ENCODE measurements around the gene ADORA2A.

Gene ADORA2A

DNA sequence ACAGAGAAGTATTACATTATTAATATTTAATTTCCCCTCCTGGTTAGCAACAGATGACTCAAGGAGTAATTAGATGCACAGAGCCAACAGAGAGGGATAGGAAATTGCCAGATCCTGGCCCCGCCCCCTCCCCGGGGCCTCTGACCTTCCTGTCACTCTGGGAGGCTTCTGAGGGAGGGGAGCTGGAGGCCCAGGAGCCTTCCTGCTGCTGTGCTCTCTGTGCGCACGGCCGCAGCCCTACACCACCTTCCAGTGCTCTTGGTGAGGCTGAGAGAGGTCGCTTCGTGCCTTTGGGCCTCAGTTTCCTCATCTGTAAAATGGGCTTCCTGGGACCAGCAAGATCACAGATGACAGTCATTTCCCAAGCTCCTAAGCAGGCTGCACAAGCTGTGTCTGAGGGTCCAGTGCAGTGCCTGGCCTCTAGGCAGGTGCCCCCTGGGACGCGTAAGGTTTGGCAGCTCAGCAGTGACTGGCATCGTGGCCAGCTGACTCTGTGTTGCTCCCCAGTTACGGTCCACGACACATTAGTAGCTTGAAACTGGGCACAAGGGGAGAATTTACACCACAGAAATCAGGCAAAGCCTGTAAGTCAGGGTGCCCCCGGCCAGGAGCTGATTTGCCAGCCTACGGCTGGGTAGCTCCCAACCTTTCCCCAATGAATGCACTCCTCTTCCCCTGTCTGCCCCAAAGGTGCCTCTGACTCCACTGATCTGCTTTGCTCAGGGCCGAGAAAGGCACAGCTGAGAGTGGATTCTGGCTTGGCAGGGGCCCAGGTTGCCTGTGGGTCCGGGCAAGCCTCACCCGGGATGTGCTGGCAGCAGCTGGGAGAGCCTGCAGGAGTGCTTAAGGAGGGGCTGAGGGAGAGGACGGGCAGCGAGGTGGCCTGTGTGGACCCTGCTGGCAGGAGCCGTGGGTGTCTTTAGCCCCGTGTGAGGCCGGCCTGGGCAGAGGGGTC lies 2.3 kb downstream of the ADORA2A start:
- Mint-ChIP-seq H3K4me3 (peak overlapping the region; percentile 90 to 93), H3K9me3 (no peaks in the 10 kb centered on the region), H3K27me3 (no peaks in the 10 kb centered on the region), H3K4me1 (peaks cover 78 to 96% of the 10 kb centered on the region in 2 donors), H3K27ac (peak overlapping the region; percentile 97), H3K36me3 (peaks cover 16 to 26% of the 10 kb centered on the region in 2 donors)
- no peak for ATAC-seq (replicated peaks)
- no peak for DNase-seq

DNA sequence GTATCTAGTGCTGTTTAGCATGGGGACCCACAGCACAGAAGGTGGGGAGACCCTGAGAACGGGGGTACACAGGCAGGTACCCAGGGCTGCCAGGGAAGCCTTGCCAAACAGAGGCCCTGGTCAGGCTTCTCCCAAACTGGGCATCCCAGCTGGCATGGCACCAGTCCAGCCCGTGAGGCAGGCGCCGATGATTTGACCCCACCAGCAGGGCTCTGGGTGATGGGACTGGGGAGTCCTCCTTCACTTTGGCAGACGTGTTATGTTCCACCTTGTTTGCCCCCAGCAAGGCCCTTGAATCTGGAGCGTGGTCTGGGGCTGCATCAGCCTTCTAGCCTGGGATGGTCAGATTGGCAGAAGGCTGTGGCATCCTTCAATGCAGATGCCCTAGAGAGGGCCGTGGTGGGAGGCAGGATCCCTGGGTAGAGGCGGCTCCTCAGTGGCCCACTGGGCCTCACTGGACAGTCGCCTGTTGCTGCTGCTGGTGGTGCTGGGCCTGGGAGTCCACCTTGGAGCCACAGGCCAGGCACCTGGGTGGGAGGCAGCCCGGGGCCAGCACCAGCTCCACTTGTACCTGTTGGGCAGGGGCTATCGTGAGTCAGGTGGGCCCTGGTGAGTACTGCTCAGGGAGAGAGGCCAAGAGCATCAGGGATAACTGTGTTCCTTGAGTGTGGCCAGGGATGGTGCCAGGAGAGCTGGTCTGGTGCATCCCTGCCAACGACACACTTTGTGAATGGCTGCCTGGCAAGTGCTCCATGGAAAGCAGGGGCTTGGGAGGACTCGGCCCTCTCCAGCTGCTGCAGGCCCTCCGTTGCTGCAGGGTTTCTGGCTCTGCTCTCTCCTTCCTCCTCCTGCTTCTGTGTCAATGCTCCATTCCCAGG lies 3.3 kb downstream of the ADORA2A start:
- Mint-ChIP-seq H3K27ac (peak overlapping the region; percentile 94), H3K9me3 (no peaks in the 10 kb centered on the region), H3K36me3 (peaks cover 16 to 29% of the 10 kb centered on the region in 2 donors), H3K4me1 (peaks cover 84 to 100% of the 10 kb centered on the region in 2 donors), H3K4me3 (peak overlapping the region in 1 of 2 donors; percentile 74), H3K27me3 (no peaks in the 10 kb centered on the region)
- ATAC-seq (replicated peaks): no peak
- no peak for DNase-seq

DNA sequence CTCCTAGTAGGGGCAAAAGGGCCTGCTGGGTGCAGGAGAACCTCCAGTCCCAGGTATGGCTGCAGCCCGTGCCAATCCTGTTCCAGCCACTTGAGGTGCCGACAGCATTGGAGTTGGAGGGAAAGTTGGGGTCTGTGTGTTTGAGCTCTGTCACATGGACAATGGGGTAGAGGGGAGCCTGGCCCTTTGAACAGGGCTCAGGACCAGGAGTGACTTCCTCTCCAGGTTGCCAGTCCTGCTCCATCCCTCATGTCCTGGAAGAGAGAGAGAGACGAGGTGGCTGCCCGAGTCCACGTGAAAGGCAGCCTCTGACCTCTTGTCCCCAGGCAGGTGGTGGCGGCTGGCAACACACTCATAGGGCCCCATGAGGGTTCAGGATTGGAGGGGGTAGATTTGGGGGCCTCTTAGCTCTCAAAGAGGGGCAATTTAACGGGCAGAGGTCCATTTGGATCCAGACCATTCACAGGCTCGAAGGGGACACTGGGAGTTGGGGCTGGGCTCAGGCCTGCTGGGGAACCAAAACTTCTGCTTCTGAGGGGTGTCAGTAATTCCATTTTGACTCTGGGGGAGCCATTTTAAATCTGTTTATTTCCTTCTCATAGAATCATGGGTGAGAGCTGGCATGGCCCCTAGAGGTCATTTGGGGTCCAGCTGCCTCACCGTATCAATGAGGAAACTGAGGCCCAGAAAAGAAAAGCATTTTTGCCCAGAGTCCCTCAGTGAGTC lies 4.1 kb downstream of the ADORA2A start:
- DNase-seq (no peak), ATAC-seq (replicated peaks) (no peak)
- Mint-ChIP-seq H3K36me3 (peaks cover 18 to 31% of the 10 kb centered on the region in 2 donors), H3K27me3 (no peaks in the 10 kb centered on the region), H3K9me3 (no peaks in the 10 kb centered on the region), H3K27ac (peak overlapping the region; percentile 94), H3K4me1 (peaks cover 82 to 100% of the 10 kb centered on the region in 2 donors), H3K4me3 (peak overlapping the region; percentile 62 to 74)

DNA sequence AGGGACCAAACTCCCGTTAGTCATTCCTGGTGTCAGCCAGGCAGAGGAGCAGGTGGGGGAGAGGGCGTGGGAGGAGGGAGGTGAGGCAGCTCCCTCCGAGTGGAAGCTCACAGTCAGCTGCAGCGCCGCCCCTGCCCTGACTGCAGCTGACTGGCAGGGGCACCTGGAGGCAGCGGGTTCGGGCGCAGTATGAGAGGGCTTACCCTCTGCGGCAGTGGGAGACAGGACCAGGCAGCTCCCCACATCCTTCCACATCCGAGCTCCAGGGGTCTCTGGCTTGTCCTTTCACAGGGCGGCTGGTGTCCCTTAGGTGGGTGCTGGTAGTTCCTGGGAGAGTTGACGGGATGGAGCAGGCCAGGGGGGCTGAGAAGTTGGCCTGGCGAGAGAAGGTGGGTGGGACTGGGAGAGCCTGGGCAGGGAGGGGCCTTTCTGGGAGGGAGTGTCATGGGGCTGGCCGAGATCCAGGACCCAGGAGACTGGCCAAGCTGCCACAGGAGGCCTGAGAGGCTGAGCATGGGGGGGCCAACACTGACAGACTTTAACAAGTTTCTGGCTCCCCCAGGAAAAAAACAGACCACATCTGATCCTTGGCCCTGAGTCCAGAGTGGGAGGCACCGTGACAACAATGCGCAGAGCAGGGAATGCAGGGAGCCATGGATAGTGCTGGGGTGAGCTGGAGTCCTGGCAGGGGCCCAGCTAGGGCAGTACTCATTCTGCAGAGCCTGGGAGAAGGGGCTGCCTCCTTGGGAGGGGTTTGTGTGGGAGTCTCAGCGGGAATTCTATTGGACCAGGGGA lies 4.9 kb downstream of the ADORA2A start:
- Mint-ChIP-seq H3K36me3 (peaks cover 20 to 34% of the 10 kb centered on the region in 2 donors), H3K4me1 (peaks cover 80 to 100% of the 10 kb centered on the region in 2 donors), H3K27ac (peak overlapping the region; percentile 94), H3K27me3 (no peaks in the 10 kb centered on the region), H3K4me3 (peak overlapping the region; percentile 62 to 74), H3K9me3 (no peaks in the 10 kb centered on the region)
- ATAC-seq (replicated peaks): no peak
- DNase-seq: no peak

DNA sequence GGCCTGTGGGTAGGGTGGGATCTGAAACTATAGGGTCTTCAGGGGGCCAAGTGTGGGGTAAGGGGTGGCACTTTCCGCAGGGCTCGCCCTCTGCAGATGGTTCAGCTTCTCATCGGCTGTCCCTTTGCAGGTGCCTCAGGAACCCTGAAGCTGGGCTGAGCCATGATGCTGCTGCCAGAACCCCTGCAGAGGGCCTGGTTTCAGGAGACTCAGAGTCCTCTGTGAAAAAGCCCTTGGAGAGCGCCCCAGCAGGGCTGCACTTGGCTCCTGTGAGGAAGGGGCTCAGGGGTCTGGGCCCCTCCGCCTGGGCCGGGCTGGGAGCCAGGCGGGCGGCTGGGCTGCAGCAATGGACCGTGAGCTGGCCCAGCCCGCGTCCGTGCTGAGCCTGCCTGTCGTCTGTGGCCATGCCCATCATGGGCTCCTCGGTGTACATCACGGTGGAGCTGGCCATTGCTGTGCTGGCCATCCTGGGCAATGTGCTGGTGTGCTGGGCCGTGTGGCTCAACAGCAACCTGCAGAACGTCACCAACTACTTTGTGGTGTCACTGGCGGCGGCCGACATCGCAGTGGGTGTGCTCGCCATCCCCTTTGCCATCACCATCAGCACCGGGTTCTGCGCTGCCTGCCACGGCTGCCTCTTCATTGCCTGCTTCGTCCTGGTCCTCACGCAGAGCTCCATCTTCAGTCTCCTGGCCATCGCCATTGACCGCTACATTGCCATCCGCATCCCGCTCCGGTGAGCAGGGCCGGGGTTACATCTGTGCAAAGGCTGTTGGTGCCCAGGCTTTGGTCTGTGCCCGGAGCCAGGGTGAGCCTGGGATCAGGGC lies 5.8 kb downstream of the ADORA2A start:
- Mint-ChIP-seq H3K27me3 (no peaks in the 10 kb centered on the region), H3K36me3 (peaks cover 20 to 33% of the 10 kb centered on the region in 2 donors), H3K27ac (peak overlapping the region; percentile 94), H3K9me3 (no peaks in the 10 kb centered on the region), H3K4me3 (peak overlapping the region; percentile 7 to 73), H3K4me1 (peaks cover 79 to 100% of the 10 kb centered on the region in 2 donors)
- ATAC-seq (replicated peaks): no peak
- no peak for DNase-seq

GRCh38 chr22:24433828-24434470 lies 6.5 kb downstream of the ADORA2A start:
- Mint-ChIP-seq H3K36me3 (peaks cover 20 to 28% of the 10 kb centered on the region in 2 donors), H3K27ac (peak overlapping the region; percentile 94), H3K27me3 (no peaks in the 10 kb centered on the region), H3K9me3 (no peaks in the 10 kb centered on the region), H3K4me3 (peak overlapping the region; percentile 64 to 73), H3K4me1 (peaks cover 76 to 100% of the 10 kb centered on the region in 2 donors)
- ATAC-seq (replicated peaks) (peak; percentile 83 to 84), DNase-seq (no peak)

GRCh38 chr22:24434471-24435322 lies 7.3 kb downstream of the ADORA2A start:
- H3K9me3 Mint-ChIP-seq: no peaks in the 10 kb centered on the region
- peaks cover 23 to 32% of the 10 kb centered on the region in 2 donors for H3K36me3 Mint-ChIP-seq
- ATAC-seq (replicated peaks) (peak; percentile 83 to 84), DNase-seq (peak; percentile 91)
- peak overlapping the region; percentile 94 for H3K27ac Mint-ChIP-seq
- H3K27me3 Mint-ChIP-seq: no peaks in the 10 kb centered on the region
- peaks cover 77 to 100% of the 10 kb centered on the region in 2 donors for H3K4me1 Mint-ChIP-seq
- peak overlapping the region; percentile 64 to 67 for H3K4me3 Mint-ChIP-seq

DNA sequence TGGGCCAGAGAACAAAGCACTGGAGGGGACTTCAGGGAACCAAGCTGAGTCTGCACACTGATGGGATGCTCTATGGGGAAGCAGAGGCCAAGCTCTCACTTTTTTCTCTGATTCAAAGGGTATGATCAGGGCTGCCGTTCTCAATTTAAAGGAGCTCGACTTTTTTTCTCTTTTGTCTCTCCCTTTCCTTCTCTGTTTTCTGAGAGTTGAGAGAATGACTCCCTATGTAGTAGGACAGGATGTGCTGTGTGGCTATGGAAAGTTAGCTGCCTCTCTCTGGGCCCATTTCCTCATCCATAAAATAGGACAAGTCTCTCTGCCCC lies 7.9 kb downstream of the ADORA2A start:
- no peaks in the 10 kb centered on the region for H3K27me3 Mint-ChIP-seq
- peaks cover 74 to 97% of the 10 kb centered on the region in 2 donors for H3K4me1 Mint-ChIP-seq
- no peak for ATAC-seq (replicated peaks)
- no peak for DNase-seq
- H3K9me3 Mint-ChIP-seq: no peaks in the 10 kb centered on the region
- peak overlapping the region; percentile 64 to 67 for H3K4me3 Mint-ChIP-seq
- peak overlapping the region; percentile 94 for H3K27ac Mint-ChIP-seq
- peaks cover 23 to 32% of the 10 kb centered on the region in 2 donors for H3K36me3 Mint-ChIP-seq

- DNase-seq: no peak
- Mint-ChIP-seq H3K9me3 (no peaks in the 10 kb centered on the region), H3K27me3 (no peaks in the 10 kb centered on the region), H3K4me1 (peaks cover 72 to 97% of the 10 kb centered on the region in 2 donors), H3K4me3 (peak overlapping the region; percentile 37 to 51), H3K36me3 (peaks cover 29 to 39% of the 10 kb centered on the region in 2 donors), H3K27ac (peak overlapping the region; percentile 94)
- no peak for ATAC-seq (replicated peaks)
These were observed 8.5 kb downstream of the ADORA2A start for GRCh38 chr22:24435861-24436371.

- Mint-ChIP-seq H3K36me3 (peaks cover 30 to 39% of the 10 kb centered on the region in 2 donors), H3K27me3 (no peaks in the 10 kb centered on the region), H3K4me1 (peaks cover 72 to 97% of the 10 kb centered on the region in 2 donors), H3K9me3 (no peaks in the 10 kb centered on the region), H3K27ac (peak overlapping the region; percentile 90), H3K4me3 (peak overlapping the region; percentile 33)
- DNase-seq (no peak), ATAC-seq (replicated peaks) (no peak)
These were observed 9.2 kb downstream of the ADORA2A start for GRCh38 chr22:24436553-24436952.

GRCh38 chr22:24437091-24437490 lies 9.7 kb downstream of the ADORA2A start:
- DNase-seq (no peak), ATAC-seq (replicated peaks) (no peak)
- Mint-ChIP-seq H3K4me3 (peak overlapping the region in 1 of 2 donors; percentile 49), H3K36me3 (peaks cover 26 to 34% of the 10 kb centered on the region in 2 donors), H3K27me3 (no peaks in the 10 kb centered on the region), H3K4me1 (peaks cover 66 to 97% of the 10 kb centered on the region in 2 donors), H3K9me3 (no peaks in the 10 kb centered on the region), H3K27ac (peak overlapping the region; percentile 90)

All from stimulated activated naive B cell treated with anti-CD40 and anti-IgM and Interleukin-4, amounts not matched to agents 10 μg/mL and 1 μg/mL and 100 μg/mL, for 72 hours (primary cell).